HUES64 (cell line): Measurements from ENCODE around the gene OR11H12. TPM values are rescaled to one million over a fixed set of nuclear protein-coding genes. Genes with fewer than 3 reads are reported as not detected.
"Not testable (repeated sequence)": the region's sequence is repeated elsewhere in the genome, so short reads cannot be mapped to it uniquely, and the experiment has no call there.

Experiments
- H3K27ac ChIP-seq: 2 replicates; pipeline ENCODE4 v1.7.0; 2013; ENCODE audit warnings: low read depth, low read length, inconsistent platforms
- H3K27me3 ChIP-seq: 2 replicates; pipeline ENCODE4 v1.6.1; 2013; ENCODE audit warnings: mild to moderate bottlenecking, low read length; ENCODE audit not compliant: insufficient read depth
- H3K36me3 ChIP-seq: 2 replicates; pipeline ENCODE4 v1.6.1; 2013; ENCODE audit warnings: mild to moderate bottlenecking, low read length; ENCODE audit not compliant: insufficient read depth
- H3K4me1 ChIP-seq: 2 replicates; pipeline ENCODE4 v1.6.1; 2013; ENCODE audit warnings: mild to moderate bottlenecking, low read length, moderate library complexity; ENCODE audit not compliant: insufficient read depth
- H3K4me3 ChIP-seq: 2 replicates; pipeline ENCODE4 v1.5.1; 2013; ENCODE audit warnings: mild to moderate bottlenecking, low read length, moderate library complexity
- H3K9ac ChIP-seq: 2 replicates; pipeline ENCODE4 v1.6.1; 2013; ENCODE audit warnings: mild to moderate bottlenecking, low read depth, low read length
- H3K9me3 ChIP-seq: 2 replicates; pipeline ENCODE4 v1.6.1; 2013; ENCODE audit warnings: low read depth, low read length; ENCODE audit not compliant: insufficient read depth
- WGBS: fragments of 150-250, 120-280 bp; methylation state at CpG from one replicate; pipeline ENCODE4 v1.1.7; 2013; ENCODE audit warnings: missing lambda C conversion rate; 5-methylcytosine and 5-hydroxymethylcytosine counted together
- polyA plus RNA-seq, 2 experiments: library from polyadenylated mRNA; stranded (reverse); fragments of 50-300 nt; gene quantifications; one replicate each; pipeline ENCODE4 v1.2.3, GENCODE V29; 2013

Gene OR11H12, protein sequence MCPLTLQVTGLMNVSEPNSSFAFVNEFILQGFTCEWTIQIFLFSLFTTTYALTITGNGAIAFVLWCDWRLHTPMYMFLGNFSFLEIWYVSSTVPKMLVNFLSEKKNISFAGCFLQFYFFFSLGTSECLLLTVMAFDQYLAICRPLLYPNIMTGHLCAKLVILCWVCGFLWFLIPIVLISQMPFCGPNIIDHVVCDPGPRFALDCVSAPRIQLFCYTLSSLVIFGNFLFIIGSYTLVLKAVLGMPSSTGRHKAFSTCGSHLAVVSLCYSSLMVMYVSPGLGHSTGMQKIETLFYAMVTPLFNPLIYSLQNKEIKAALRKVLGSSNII
- polyA plus RNA-seq (2013, experiment 1 of 2) = not detected
- not detected for polyA plus RNA-seq (2013, experiment 2 of 2)

DNA sequence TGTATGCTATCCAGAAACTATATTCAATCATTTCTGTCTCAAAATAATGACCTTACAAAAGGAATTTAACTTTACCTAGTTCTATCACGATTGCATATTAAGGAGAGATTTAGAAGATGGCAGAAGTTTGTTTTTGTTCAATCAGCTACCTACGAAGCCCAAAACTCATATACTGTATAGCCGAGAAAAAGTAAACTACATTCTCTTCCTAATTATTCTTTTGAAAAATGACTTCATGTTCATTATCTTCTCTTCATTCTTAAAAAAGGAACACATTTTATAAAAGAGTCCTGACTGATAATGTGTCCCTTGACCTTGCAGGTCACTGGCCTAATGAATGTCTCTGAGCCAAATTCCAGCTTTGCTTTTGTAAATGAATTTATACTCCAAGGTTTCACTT lies at the start of gene OR11H12:
OR11H12 (plus strand) TSS at position 301 of the 400 bp plus-strand sequence; CDS start at position 301, 0 bp downstream.
- not testable (repeated sequence) for H3K4me3 ChIP-seq, H3K4me1 ChIP-seq
- whole genome bisulfite sequencing = no CpG with 5 or more reads among the region's 3 CpGs

DNA sequence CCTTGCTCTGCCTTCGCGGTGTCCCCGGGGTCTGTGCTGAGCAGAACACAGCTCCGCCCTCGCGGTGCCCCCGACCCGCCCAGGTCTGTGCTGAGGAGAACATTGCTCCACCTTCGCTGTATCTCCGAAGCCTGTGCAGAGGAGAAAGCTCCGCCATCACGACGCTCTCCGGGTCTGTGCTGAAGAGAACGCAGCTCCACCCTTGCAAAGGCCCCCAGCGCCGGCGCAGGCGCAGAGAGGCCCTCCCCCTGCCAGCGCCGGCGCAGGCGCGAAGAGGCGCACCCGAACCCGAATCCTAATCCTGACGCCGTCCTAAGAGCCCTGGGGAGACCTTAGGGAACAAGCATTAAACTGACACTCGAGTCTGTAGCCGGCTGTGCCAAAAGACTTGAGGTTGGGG lies 18.0 kb upstream of the OR11H12 start:
- not testable (repeated sequence) for H3K36me3 ChIP-seq, H3K4me3 ChIP-seq, H3K27ac ChIP-seq, H3K27me3 ChIP-seq, H3K4me1 ChIP-seq, H3K9me3 ChIP-seq, H3K9ac ChIP-seq
- WGBS = 91% methylated on average over 16 of the region's 31 CpGs

More for the DNA sequence above, at the start of gene OR11H12:
- not testable (repeated sequence) for H3K27ac ChIP-seq, H3K9me3 ChIP-seq, H3K9ac ChIP-seq, H3K27me3 ChIP-seq, H3K36me3 ChIP-seq

DNA sequence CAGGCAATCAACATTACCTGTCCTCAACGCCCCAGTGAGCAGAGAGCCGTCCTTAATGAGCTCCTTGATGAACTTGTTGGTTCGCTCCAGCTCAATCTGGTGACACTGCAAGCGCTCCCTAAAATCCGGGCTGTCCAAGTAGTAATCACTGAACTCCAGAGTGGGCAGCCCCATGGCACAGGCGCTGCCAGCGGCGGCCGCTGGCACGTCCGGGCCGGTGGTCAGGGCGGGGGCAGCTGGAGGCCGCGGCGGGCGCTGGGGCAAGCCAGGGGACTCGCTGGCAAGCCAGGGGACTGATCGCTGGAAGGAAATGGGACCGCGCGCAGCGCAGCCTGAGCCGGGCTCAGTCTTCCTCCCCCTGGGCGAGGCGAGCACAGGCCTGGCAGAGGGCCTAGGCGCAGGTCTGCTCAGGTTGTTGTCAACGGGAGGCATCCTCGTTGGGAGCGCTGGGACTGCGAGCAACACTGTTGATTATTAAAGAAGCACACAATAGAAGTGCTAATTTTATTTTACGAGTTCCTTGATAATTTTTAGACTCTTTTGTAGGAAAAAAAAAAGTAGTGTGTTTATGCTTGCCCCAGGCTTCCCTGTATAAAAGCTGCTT lies 25.8 kb downstream of the OR11H12 start:
- no CpG with 5 or more reads among the region's 32 CpGs for WGBS
- not testable (repeated sequence) for H3K27ac ChIP-seq, H3K4me1 ChIP-seq, H3K4me3 ChIP-seq, H3K9me3 ChIP-seq, H3K27me3 ChIP-seq, H3K36me3 ChIP-seq, H3K9ac ChIP-seq

DNA sequence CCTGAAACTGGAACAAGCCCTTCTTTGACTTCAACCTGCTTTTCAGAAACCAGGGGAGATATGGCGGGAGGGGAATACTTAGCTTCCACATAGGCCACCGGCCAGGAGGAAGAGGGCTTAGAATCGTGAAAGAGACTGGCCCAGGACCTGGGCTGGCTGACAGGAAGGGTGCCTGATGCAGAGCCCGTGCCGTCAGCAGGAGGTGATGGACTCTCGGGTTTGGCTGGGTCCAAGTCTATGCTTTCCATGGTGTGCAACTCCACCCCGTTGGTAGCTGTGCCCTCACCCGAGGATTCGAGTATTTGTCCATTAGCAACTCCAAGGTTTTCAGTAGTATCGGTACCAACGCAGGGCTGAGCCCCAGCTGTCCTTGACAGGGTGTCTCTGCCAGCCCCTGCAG lies 35.1 kb downstream of the OR11H12 start:
- H3K27ac ChIP-seq, H3K27me3 ChIP-seq, H3K9me3 ChIP-seq, H3K9ac ChIP-seq, H3K36me3 ChIP-seq, H3K4me1 ChIP-seq, H3K4me3 ChIP-seq: not testable (repeated sequence)
- WGBS = no CpG with 5 or more reads among the region's 11 CpGs

DNA sequence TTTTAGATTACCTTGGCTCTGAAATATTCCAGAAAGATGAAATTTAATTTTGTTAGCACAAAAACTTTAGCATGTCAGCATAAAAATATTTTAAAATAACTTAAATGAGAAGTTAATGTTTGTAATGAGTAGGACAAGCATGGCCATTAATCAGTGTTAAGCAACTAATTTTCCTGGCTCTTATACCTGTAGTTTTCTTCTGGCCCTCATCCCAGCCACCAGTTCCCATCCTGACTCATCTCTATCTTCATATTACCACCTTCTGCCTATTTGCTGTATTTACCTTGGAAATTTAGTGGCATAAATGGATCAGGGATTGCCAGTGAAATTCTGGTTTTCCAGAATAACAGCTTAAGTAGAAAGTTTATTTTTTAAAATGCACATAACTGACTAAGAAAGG lies 37.1 kb downstream of the OR11H12 start:
- not testable (repeated sequence) for H3K9ac ChIP-seq, H3K36me3 ChIP-seq, H3K4me3 ChIP-seq, H3K4me1 ChIP-seq, H3K9me3 ChIP-seq, H3K27me3 ChIP-seq, H3K27ac ChIP-seq

DNA sequence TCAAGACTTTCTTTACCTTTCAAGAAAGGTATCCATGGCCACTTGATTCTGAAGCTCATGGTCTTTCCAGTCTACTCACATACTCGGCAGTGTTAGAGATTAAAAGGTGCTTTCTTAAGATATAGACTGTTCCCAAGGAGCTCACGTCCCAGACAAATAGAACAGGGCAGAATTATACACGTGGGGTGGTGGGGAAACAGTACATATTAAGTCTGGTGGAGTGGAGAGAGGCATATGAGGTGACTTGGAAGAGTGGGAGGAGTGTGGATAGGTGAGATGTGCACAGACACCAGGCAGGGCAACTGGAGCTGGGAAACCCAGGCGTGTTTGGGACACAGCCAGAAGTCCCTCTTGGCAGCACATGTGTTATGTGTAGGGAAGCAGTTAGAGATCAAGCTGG lies 37.9 kb downstream of the OR11H12 start:
- not testable (repeated sequence) for H3K9ac ChIP-seq, H3K4me1 ChIP-seq, H3K36me3 ChIP-seq, H3K9me3 ChIP-seq, H3K27me3 ChIP-seq, H3K27ac ChIP-seq, H3K4me3 ChIP-seq
- 30% methylated on average over 2 of the region's 4 CpGs for WGBS

DNA sequence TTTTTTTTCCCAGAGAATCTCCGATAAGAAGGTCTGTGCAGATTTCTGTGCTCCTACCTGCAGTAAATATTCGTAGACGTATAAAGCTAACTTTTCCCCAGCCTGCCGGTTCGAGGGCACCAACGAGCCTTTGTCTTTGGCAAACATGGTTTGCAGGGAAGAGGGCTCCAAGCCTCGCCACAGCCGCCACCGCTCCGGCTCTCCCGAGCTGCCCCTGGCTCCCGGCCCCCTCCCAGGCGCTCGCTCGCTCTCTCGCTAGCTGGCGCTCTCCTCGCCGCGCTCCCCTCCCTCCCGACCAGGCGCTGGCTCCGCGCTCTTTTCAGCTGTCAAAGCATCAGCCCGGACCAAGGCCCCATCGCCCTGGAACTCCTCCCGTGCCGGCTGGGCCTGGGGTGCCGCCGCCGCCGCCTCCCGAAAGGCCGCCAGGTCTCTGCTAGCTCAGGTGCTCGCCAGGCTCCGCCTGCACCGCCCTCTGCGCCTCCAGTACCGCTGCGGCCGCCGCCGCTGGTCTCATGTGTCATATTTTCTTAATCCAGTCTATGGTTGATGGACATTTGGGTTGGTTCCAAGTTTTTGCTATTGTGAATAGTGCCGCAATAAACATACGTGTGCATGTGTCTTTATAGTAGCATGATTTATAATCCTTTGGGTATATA lies 45.3 kb downstream of the OR11H12 start:
- 92% methylated on average over 11 of the region's 45 CpGs for WGBS
- not testable (repeated sequence) for H3K4me1 ChIP-seq, H3K36me3 ChIP-seq

More for the DNA sequence above, 45.3 kb downstream of the OR11H12 start:
- H3K9ac ChIP-seq, H3K4me3 ChIP-seq, H3K27me3 ChIP-seq, H3K9me3 ChIP-seq, H3K27ac ChIP-seq: not testable (repeated sequence)
